SW480 (cell line): ENCODE results near the gene TMEM31.
A peak's percentile ranks its signal among the peaks of the same experiment; 100 is the strongest.

ENCODE experiments used
- DNase-seq: peaks from one replicate; pipeline ENCODE4 v3.0.0-alpha.2; 2016; ENCODE audit warnings: low spot score

The TMEM31 gene

GRCh38 chrX:103710609-103711008, at the start of gene TMEM31:
TMEM31 (plus strand) TSS chrX:103710909; CDS start chrX:103712259, 1,350 bp downstream.
- DNase-seq = no peak

- no peak for DNase-seq
Observed at GRCh38 chrX:103663981-103664762, 46.5 kb upstream of the TMEM31 start.

GRCh38 chrX:103666202-103667107, 44.3 kb upstream of the TMEM31 start:
- DNase-seq = no peak

GRCh38 chrX:103669745-103670144, 41.0 kb upstream of the TMEM31 start:
- DNase-seq = no peak

- no peak for DNase-seq
Observed at GRCh38 chrX:103674531-103675454, 35.9 kb upstream of the TMEM31 start.

- no peak for DNase-seq
Observed at GRCh38 chrX:103678199-103678993, 32.3 kb upstream of the TMEM31 start.

DNA sequence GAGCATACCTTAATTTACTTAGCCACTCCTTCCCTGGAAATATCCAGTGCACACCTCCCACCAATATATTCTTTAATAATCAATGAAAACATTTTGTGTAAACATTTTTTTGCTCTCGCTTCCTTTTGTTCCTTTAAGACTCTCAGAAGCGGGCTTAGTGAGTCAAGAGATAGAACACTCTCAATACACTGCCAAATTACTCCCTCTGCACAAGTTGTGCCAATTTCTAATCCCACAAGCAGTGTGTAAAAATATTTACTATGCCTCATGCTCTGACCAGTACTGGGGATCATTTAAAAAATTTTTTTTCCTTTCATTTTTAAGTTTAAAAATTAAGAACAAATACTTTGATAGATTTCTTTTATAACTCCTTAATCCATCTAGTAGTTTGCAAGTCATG, 29.3 kb upstream of the TMEM31 start:
- DNase-seq = no peak

GRCh38 chrX:103685396-103685795, 25.3 kb upstream of the TMEM31 start:
- peak; percentile 22 for DNase-seq

DNA sequence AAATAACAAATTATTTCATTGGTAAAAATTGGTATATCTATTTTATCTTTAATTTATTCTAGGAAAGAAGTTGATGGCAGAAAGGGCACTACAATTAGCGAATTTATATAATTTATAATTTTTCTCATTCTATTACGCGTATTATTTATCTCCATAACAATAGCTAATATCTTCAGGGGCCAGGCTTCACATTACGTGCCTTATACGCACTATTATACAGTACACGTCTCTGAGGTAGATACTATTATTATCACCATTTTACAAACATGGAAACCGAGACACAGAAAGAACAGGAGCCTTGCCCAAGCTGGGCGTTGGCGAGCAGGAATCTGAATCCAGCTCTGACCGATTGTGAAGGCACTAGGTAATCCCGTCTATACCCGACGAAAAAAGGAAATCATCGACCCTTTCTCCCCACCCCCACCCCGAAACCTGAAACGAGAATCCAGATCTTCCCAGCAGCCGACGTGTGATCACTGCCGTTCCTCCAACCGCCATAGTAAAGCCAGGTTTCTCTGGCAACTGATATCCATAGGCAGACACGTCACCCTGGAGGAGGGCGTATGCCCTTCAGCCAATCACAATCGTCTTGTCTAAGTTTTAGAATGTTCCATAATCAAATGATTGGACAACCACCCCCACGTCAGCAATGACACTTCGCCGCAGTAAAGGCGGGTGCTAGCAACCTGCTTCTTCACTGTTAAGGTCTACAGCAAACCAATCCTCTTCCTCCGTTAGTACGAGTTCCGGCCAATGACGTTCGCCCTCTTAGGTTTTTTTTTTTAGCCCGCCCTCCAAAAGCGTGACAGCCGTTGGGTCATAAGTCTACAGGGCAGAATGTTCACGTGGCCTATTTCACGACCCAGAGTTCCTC, 24.3 kb upstream of the TMEM31 start, which contains the start of gene MORF4L2:
MORF4L2 (minus strand) TSS at position 501 of the 874 bp plus-strand sequence. CDS start 9,672 bp downstream, outside the sequence.
- peak; percentile 99 for DNase-seq

- DNase-seq = peak; percentile 78
Observed at GRCh38 chrX:103687073-103687695, 23.5 kb upstream of the TMEM31 start.

DNA sequence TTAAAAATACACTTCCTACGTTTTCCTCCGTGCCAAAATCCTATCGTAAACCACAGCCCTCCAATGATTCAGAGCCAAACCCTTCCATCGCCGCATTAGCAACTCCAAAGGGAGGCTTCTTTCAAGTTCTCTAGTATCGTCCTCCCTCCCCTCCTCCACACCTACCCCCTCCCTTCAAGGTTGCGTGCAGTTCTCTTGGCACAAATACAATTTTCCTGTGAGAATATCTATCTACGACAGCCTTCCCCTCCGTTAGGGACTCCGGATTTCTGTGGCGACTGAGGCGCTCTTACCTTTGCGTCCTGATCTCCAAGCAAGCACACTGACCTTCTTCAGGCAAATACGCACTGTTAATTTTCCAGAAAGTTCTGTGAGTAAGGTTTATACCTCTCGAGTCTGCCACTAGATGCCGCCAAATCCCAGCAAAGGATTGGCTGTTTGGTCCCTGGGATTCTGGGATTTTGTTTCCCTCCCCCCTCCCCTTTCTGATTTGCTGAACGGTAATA, 23.0 kb upstream of the TMEM31 start:
- DNase-seq = peak; percentile 81

GRCh38 chrX:103688946-103689345, 21.8 kb upstream of the TMEM31 start:
- DNase-seq = peak; percentile 61

DNA sequence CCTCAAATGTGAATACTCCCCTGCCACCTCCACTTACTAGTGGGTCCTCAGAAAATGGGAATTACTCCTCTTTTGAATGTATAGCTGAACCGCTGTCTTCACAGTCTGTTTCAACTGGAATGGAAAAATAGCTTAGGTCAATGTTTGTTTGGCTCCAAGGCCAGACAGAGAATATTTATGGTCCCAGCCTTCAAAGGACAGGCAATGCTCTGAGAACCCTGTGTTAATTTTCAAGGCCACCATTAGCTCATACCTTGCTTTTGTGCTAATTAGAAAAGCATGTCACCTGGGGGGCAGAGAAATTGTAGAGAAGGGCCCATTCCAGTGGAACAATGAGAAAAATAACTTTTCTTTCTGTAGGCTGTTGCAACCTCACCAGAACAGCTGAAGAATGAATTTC, 19.6 kb upstream of the TMEM31 start:
- DNase-seq = no peak

- DNase-seq = no peak
Observed at GRCh38 chrX:103697687-103698086, 13.0 kb upstream of the TMEM31 start.

- DNase-seq = no peak
Observed at GRCh38 chrX:103699243-103699642, 11.5 kb upstream of the TMEM31 start.

- no peak for DNase-seq
Observed at GRCh38 chrX:103704863-103705262, 5.8 kb upstream of the TMEM31 start.

DNA sequence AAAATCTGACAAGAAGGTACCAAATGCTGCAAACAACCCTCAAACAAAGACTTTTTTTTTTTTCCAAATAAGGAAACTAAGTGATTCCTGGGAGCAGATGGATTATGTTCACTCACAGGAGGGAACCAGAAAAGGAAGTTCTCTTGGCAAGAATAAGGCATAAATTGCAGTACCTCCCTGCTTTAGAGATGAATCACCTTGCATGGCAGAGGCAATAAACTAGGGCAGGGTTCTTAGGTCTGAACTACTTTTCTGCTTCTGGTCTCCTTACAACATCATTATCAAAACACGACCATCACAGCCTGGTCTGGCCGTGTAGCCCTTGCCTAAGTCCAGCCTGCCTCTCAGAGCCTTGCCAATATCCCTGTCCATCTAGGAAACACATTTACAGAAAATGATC, 6.3 kb downstream of the TMEM31 start:
- DNase-seq = no peak

DNA sequence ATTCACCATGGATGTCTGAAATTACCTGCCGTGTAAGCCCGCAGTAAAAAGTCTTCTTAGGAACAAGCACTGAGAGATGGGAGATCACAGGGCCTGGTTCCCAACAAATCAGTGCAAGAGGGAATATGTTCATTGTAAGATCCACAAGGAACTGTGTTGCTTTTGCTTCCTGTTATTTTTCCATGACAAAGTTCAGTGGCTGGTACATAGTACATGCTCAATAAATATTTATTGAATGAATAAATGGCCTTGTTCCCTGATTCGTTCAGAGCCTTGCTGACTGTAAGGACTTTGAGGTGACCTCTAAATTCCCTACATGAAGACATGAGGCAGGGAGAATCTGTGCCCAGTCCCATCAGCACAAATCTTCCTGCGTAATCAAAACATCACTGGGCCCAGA, 7.4 kb downstream of the TMEM31 start:
- no peak for DNase-seq

GRCh38 chrX:103722505-103722904, 11.8 kb downstream of the TMEM31 start:
- DNase-seq = no peak
